WTC11 (cell line): ENCODE measurements around the gene TCF7L1. TPM values are rescaled to one million over a fixed set of nuclear protein-coding genes. Genes with fewer than 3 reads are reported as not detected.

ENCODE experiments used
- ATAC-seq: fragments of 200-7000 bp; cut with Tn5 transposase; 2 replicates; pipeline ENCODE4 v1.10.0; 2021; ENCODE audit warnings: mild to moderate bottlenecking, moderate library complexity
- CTCF ChIA-PET: fragments of 300-600 bp; sonication (Branson Sonifier 250); formaldehyde crosslinking; loops from one replicate; lab custom pipeline; 2021; ENCODE audit warnings: antibody characterized with exemption; lab: Charles Lee
- POLR2A ChIA-PET: fragments of 350-600 bp; sonication (Branson Sonifier 250); formaldehyde crosslinking; loops from one replicate; lab custom pipeline; 2021; ENCODE audit warnings: antibody characterized with exemption; lab: Charles Lee
- DNase-seq: peaks from one replicate; pipeline ENCODE4 v3.0.0; 2021; ENCODE audit warnings: low spot score
- H3K27ac Mint-ChIP-seq: 2 replicates; pipeline ENCODE4 v1.8.0; 2021; ENCODE audit warnings: mixed read lengths
- H3K27me3 Mint-ChIP-seq: 2 replicates; pipeline ENCODE4 v1.8.0; 2021; ENCODE audit warnings: low read depth, mild to moderate bottlenecking, moderate library complexity, mixed read lengths
- H3K36me3 Mint-ChIP-seq: 2 replicates; pipeline ENCODE4 v1.8.0; 2021; ENCODE audit warnings: mixed read lengths
- H3K4me1 Mint-ChIP-seq: 2 replicates; pipeline ENCODE4 v1.8.0; 2022; ENCODE audit warnings: mixed read lengths
- H3K4me3 Mint-ChIP-seq: 2 replicates; pipeline ENCODE4 v1.8.0; 2021; ENCODE audit warnings: mild to moderate bottlenecking, moderate library complexity, mixed read lengths
- H3K9me3 Mint-ChIP-seq: 2 replicates; pipeline ENCODE4 v1.8.0; 2021; ENCODE audit warnings: mixed read lengths
- CBFB ChIP-seq: sonication (generic); formaldehyde crosslinking; IDR thresholded peaks from 2 replicates; pipeline ENCODE4 v1.8.1; 2022; ENCODE audit warnings: mild to moderate bottlenecking, low read depth, missing genetic modification reagents
- FOXJ3 ChIP-seq: sonication (generic); formaldehyde crosslinking; IDR thresholded peaks from 2 replicates; pipeline ENCODE4 v1.9.0; 2021; ENCODE audit warnings: missing genetic modification reagents, mild to moderate bottlenecking, borderline replicate concordance
- FOXK1 ChIP-seq: sonication (generic); formaldehyde crosslinking; IDR thresholded peaks from 2 replicates; pipeline ENCODE4 v1.8.0; 2022; ENCODE audit warnings: mild to moderate bottlenecking, moderate library complexity, missing genetic modification reagents
- NR1H2 ChIP-seq: sonication (generic); formaldehyde crosslinking; IDR thresholded peaks from 2 replicates; pipeline ENCODE4 v1.9.0; 2021; ENCODE audit warnings: mild to moderate bottlenecking, moderate library complexity, missing genetic modification reagents
- NR3C1 ChIP-seq: sonication (generic); formaldehyde crosslinking; conservative IDR thresholded peaks from 2 replicates; pipeline ENCODE4 v1.8.1; 2023; ENCODE audit warnings: low read depth, mild to moderate bottlenecking, missing genetic modification reagents
- OVOL2 ChIP-seq: fragments of 250-450 bp; sonication (Bioruptor Pico); IDR thresholded peaks from 2 replicates; pipeline ENCODE4 v1.9.0; 2021; ENCODE audit warnings: mild to moderate bottlenecking, borderline replicate concordance
- SMAD4 ChIP-seq: sonication (generic); formaldehyde crosslinking; IDR thresholded peaks from 2 replicates; pipeline ENCODE4 v1.8.0; 2022; ENCODE audit warnings: mild to moderate bottlenecking, missing genetic modification reagents
- ZBTB21 ChIP-seq: sonication (generic); formaldehyde crosslinking; IDR thresholded peaks from 2 replicates; pipeline ENCODE4 v1.8.1; 2023; ENCODE audit warnings: mild to moderate bottlenecking, missing genetic modification reagents, borderline replicate concordance
- ZNF263 ChIP-seq: sonication (generic); formaldehyde crosslinking; IDR thresholded peaks from 2 replicates; pipeline ENCODE4 v1.8.1; 2022; ENCODE audit warnings: low read depth, mild to moderate bottlenecking, moderate library complexity, missing genetic modification reagents
- ZNF423 ChIP-seq: fragments of 250-450 bp; sonication (Bioruptor Pico); IDR thresholded peaks from 2 replicates; pipeline ENCODE4 v2.1.2; 2022; ENCODE audit warnings: mild to moderate bottlenecking, moderate library complexity
- total RNA-seq: library from RNA; stranded (reverse); gene quantifications from 3 replicates; pipeline ENCODE4 v1.2.3, GENCODE V29; 2021
- TF ChIP-seq, protein P1 (sequence below): sonication (generic); formaldehyde crosslinking; IDR thresholded peaks from 2 replicates; pipeline ENCODE4 v1.8.0; 2023; ENCODE audit warnings: missing genetic modification reagents, mild to moderate bottlenecking, borderline replicate concordance
- TF ChIP-seq, protein P2 (sequence below): sonication (generic); formaldehyde crosslinking; IDR thresholded peaks from 2 replicates; pipeline ENCODE4 v1.8.1; 2023; ENCODE audit warnings: mild to moderate bottlenecking, missing genetic modification reagents, moderate library complexity
- TF ChIP-seq, protein P3 (sequence below): sonication (generic); formaldehyde crosslinking; IDR thresholded peaks from 2 replicates; pipeline ENCODE4 v1.8.0; 2022; ENCODE audit warnings: missing genetic modification reagents
- TF ChIP-seq, protein P4 (sequence below): sonication (generic); formaldehyde crosslinking; IDR thresholded peaks from 2 replicates; pipeline ENCODE4 v1.8.1; 2022; ENCODE audit warnings: mild to moderate bottlenecking, moderate library complexity, missing genetic modification reagents
- TF ChIP-seq, protein P5 (sequence below): sonication (generic); formaldehyde crosslinking; IDR thresholded peaks from 2 replicates; pipeline ENCODE4 v1.8.1; 2023; ENCODE audit warnings: mild to moderate bottlenecking, missing genetic modification reagents
- TF ChIP-seq, protein P6 (sequence below): fragments of 250-450 bp; sonication (Bioruptor Pico); IDR thresholded peaks from 2 replicates; pipeline ENCODE4 v1.9.0; 2021; ENCODE audit warnings: mild to moderate bottlenecking

Gene TCF7L1
- total RNA-seq, 1 experiment from 2014 or later, result 104 TPM

DNA sequence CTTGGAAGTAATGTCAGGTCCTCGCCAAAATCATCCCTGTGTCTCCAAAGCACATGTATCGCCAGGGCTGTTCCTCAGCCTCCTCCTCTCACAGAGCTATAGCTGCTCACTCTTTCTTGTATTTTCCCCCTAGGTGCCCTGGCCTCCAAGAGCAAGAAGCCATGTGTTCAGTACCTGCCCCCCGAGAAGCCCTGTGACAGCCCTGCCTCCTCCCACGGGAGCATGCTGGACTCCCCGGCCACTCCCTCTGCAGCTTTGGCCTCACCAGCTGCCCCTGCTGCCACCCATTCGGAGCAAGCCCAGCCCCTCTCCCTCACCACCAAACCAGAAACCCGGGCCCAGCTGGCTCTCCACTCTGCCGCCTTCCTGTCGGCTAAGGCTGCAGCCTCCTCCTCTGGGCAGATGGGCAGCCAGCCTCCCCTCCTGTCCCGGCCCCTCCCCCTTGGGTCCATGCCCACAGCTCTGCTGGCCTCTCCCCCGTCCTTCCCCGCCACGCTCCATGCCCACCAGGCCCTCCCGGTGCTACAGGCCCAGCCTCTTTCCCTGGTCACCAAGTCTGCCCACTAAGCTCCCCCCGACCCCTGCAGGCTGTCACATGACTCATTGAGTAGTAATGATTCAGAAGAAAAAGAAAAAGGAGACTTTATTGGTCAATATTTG lies 175.8 kb downstream of the TCF7L1 start:
- TF ChIP-seq, protein P1, sequence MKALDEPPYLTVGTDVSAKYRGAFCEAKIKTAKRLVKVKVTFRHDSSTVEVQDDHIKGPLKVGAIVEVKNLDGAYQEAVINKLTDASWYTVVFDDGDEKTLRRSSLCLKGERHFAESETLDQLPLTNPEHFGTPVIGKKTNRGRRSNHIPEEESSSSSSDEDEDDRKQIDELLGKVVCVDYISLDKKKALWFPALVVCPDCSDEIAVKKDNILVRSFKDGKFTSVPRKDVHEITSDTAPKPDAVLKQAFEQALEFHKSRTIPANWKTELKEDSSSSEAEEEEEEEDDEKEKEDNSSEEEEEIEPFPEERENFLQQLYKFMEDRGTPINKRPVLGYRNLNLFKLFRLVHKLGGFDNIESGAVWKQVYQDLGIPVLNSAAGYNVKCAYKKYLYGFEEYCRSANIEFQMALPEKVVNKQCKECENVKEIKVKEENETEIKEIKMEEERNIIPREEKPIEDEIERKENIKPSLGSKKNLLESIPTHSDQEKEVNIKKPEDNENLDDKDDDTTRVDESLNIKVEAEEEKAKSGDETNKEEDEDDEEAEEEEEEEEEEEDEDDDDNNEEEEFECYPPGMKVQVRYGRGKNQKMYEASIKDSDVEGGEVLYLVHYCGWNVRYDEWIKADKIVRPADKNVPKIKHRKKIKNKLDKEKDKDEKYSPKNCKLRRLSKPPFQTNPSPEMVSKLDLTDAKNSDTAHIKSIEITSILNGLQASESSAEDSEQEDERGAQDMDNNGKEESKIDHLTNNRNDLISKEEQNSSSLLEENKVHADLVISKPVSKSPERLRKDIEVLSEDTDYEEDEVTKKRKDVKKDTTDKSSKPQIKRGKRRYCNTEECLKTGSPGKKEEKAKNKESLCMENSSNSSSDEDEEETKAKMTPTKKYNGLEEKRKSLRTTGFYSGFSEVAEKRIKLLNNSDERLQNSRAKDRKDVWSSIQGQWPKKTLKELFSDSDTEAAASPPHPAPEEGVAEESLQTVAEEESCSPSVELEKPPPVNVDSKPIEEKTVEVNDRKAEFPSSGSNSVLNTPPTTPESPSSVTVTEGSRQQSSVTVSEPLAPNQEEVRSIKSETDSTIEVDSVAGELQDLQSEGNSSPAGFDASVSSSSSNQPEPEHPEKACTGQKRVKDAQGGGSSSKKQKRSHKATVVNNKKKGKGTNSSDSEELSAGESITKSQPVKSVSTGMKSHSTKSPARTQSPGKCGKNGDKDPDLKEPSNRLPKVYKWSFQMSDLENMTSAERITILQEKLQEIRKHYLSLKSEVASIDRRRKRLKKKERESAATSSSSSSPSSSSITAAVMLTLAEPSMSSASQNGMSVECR (CRISPR knock-in tag), result no peak
- TF ChIP-seq NR3C1 (no peak), CBFB (no peak), ZNF263 (CRISPR knock-in tag) (no peak), ZBTB21 (CRISPR knock-in tag) (no peak), ZNF423 (no peak)
- TF ChIP-seq, protein P2, sequence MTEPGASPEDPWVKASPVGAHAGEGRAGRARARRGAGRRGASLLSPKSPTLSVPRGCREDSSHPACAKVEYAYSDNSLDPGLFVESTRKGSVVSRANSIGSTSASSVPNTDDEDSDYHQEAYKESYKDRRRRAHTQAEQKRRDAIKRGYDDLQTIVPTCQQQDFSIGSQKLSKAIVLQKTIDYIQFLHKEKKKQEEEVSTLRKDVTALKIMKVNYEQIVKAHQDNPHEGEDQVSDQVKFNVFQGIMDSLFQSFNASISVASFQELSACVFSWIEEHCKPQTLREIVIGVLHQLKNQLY (CRISPR knock-in tag), result no peak
- TF ChIP-seq, protein P3, sequence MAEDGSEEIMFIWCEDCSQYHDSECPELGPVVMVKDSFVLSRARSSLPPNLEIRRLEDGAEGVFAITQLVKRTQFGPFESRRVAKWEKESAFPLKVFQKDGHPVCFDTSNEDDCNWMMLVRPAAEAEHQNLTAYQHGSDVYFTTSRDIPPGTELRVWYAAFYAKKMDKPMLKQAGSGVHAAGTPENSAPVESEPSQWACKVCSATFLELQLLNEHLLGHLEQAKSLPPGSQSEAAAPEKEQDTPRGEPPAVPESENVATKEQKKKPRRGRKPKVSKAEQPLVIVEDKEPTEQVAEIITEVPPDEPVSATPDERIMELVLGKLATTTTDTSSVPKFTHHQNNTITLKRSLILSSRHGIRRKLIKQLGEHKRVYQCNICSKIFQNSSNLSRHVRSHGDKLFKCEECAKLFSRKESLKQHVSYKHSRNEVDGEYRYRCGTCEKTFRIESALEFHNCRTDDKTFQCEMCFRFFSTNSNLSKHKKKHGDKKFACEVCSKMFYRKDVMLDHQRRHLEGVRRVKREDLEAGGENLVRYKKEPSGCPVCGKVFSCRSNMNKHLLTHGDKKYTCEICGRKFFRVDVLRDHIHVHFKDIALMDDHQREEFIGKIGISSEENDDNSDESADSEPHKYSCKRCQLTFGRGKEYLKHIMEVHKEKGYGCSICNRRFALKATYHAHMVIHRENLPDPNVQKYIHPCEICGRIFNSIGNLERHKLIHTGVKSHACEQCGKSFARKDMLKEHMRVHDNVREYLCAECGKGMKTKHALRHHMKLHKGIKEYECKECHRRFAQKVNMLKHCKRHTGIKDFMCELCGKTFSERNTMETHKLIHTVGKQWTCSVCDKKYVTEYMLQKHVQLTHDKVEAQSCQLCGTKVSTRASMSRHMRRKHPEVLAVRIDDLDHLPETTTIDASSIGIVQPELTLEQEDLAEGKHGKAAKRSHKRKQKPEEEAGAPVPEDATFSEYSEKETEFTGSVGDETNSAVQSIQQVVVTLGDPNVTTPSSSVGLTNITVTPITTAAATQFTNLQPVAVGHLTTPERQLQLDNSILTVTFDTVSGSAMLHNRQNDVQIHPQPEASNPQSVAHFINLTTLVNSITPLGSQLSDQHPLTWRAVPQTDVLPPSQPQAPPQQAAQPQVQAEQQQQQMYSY (CRISPR knock-in tag), result no peak
- H3K9me3 Mint-ChIP-seq, result no peaks in the 10 kb centered on the region
- peaks cover 51% of the 10 kb centered on the region for H3K36me3 Mint-ChIP-seq
- POLR2A ChIA-PET, result interaction anchor here (0.8 kb wide), 1 partner anchor 174 kb away, joined by 3 read pairs; no protein-coding TSS in a partner anchor
- DNase-seq (no peak), ATAC-seq (no peak)
- H3K4me3 Mint-ChIP-seq, result no peak overlapping the region
- CTCF ChIA-PET, result interaction anchor here (1.5 to 3.2 kb wide), 5 partner anchors 9 to 243 kb away, joined by 3 to 15 read pairs (median 12); no protein-coding TSS in a partner anchor
- H3K4me1 Mint-ChIP-seq, result peaks cover 19% of the 10 kb centered on the region
- H3K27me3 Mint-ChIP-seq, result no peaks in the 10 kb centered on the region
- no peak overlapping the region for H3K27ac Mint-ChIP-seq

DNA sequence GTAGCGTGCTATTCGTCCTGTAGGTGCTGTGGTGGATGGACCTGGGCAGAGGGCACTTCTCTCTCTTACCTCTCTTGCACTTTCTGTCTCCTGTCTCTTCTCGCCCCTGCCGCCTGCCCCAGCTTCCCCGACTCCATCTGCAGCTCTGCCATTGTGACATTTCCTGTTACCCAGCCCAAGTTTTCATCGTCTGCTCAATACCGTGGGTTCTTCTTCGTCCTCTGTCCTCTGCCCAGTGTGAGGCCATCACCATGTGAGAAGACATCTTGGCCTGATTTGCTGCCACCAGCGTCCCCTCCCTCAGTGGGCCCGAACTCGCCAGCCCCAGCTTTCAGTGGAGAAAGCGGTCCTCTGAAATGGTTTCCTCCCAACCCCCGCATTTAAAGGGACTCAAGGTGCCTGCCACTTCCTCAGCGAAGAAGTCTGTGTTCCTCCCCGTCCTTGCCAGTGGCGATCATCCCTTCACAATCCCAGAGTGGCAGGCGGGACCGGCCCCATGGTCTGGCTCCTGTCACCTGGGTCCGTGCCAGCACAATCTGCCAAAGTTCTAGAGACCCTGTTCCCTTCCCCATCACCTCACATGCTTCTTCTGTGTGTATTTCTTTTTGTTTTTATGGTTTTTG lies 176.6 kb downstream of the TCF7L1 start:
- no peaks in the 10 kb centered on the region for H3K27me3 Mint-ChIP-seq
- ChIA-PET CTCF (interaction anchor here (0.6 to 3.2 kb wide), 7 partner anchors 9 to 243 kb away, joined by 3 to 15 read pairs (median 4); partner anchors contain the start of gene TCF7L1), POLR2A (interaction anchor here (0.8 kb wide), 1 partner anchor 175 kb away, joined by 3 read pairs; no protein-coding TSS in a partner anchor)
- no peak for ATAC-seq
- no peak for DNase-seq
- peaks cover 43% of the 10 kb centered on the region for H3K36me3 Mint-ChIP-seq
- H3K4me3 Mint-ChIP-seq, result no peak overlapping the region
- H3K27ac Mint-ChIP-seq, result peak overlapping the region; percentile 44
- H3K9me3 Mint-ChIP-seq, result no peaks in the 10 kb centered on the region
- peaks cover 19% of the 10 kb centered on the region for H3K4me1 Mint-ChIP-seq
- TF ChIP-seq FOXK1 (CRISPR knock-in tag) (no peak), NR1H2 (CRISPR knock-in tag) (no peak)

DNA sequence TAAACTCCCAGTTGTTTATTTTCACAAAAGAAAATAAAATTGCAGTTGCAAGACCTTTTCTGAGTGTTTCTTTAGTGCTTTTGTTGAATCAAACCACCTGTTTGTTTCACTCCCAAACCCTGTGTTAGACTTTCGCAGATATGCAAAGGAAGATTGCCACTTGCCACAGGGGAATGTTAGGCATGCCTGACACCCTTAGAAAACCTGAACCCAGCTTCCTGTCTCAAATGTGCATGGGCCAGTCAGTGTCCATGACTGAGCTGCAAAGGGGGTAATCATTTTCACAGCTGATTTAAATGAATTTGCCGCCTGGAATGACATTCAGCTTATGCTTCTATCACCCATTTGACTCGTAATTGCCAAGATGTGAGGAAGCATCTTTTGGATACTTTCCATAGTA lies 177.1 kb downstream of the TCF7L1 start:
- ChIA-PET CTCF (interaction anchor here (1.0 to 3.2 kb wide), 4 partner anchors 10 to 244 kb away, joined by 3 to 15 read pairs (median 12); partner anchors contain the start of gene TCF7L1), POLR2A (no interaction called here)
- Mint-ChIP-seq H3K9me3 (no peaks in the 10 kb centered on the region), H3K27me3 (no peaks in the 10 kb centered on the region), H3K36me3 (peaks cover 38% of the 10 kb centered on the region), H3K4me3 (no peak overlapping the region), H3K27ac (peak overlapping the region; percentile 44), H3K4me1 (peaks cover 19% of the 10 kb centered on the region)
- DNase-seq (no peak), ATAC-seq (no peak)
- TF ChIP-seq ZNF423 (no peak), SMAD4 (CRISPR knock-in tag) (no peak), FOXJ3 (CRISPR knock-in tag) (no peak), OVOL2 (no peak)
- TF ChIP-seq, protein P4, sequence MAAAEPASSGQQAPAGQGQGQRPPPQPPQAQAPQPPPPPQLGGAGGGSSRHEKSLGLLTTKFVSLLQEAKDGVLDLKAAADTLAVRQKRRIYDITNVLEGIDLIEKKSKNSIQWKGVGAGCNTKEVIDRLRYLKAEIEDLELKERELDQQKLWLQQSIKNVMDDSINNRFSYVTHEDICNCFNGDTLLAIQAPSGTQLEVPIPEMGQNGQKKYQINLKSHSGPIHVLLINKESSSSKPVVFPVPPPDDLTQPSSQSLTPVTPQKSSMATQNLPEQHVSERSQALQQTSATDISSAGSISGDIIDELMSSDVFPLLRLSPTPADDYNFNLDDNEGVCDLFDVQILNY, result no peak
- TF ChIP-seq, protein P5, sequence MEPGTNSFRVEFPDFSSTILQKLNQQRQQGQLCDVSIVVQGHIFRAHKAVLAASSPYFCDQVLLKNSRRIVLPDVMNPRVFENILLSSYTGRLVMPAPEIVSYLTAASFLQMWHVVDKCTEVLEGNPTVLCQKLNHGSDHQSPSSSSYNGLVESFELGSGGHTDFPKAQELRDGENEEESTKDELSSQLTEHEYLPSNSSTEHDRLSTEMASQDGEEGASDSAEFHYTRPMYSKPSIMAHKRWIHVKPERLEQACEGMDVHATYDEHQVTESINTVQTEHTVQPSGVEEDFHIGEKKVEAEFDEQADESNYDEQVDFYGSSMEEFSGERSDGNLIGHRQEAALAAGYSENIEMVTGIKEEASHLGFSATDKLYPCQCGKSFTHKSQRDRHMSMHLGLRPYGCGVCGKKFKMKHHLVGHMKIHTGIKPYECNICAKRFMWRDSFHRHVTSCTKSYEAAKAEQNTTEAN, result no peak
- TF ChIP-seq, protein P6, sequence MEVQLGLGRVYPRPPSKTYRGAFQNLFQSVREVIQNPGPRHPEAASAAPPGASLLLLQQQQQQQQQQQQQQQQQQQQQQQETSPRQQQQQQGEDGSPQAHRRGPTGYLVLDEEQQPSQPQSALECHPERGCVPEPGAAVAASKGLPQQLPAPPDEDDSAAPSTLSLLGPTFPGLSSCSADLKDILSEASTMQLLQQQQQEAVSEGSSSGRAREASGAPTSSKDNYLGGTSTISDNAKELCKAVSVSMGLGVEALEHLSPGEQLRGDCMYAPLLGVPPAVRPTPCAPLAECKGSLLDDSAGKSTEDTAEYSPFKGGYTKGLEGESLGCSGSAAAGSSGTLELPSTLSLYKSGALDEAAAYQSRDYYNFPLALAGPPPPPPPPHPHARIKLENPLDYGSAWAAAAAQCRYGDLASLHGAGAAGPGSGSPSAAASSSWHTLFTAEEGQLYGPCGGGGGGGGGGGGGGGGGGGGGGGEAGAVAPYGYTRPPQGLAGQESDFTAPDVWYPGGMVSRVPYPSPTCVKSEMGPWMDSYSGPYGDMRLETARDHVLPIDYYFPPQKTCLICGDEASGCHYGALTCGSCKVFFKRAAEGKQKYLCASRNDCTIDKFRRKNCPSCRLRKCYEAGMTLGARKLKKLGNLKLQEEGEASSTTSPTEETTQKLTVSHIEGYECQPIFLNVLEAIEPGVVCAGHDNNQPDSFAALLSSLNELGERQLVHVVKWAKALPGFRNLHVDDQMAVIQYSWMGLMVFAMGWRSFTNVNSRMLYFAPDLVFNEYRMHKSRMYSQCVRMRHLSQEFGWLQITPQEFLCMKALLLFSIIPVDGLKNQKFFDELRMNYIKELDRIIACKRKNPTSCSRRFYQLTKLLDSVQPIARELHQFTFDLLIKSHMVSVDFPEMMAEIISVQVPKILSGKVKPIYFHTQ (CRISPR knock-in tag), result no peak
